ENCODE data around the gene TMEM130. TPM values are rescaled to one million over a fixed set of nuclear protein-coding genes. Genes with fewer than 3 reads are reported as not detected.

TMEM130 gene
- polyA plus RNA-seq, 1 donor from 2014 or later = 12.3 TPM

DNA sequence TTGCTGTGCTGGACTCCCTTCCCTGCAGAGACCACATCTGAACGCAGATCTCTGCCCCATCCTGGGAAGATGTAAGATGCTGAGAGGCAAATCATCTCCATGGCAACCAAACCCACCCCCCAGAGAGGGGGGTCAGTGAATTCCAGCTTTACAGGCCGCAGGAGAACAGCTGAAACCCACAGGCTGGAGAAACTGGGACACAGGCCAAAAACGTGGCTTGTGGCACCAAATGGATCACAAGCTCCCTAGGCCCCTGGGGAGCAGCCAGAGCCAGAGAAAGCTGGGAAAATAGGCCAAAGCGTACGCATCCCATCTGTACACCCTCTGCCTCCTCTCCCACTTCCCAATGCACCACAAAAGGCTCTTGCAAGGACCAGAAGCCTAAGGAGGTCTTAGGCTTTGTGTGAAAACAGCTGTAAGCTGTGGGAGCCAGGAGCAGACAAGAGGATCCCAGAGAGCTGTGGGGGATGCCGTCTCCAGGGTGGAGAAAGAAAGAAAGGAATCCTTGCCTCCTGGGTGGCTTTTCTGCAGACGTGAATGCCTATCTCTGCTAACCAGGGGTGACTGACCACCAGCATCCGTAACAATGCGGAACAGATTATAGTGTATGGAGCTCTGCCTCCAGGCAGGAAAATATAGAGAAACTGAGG lies 59.5 kb downstream of the TMEM130 start:
- Histone ChIP-seq H3F3A (ENCODE audit: insufficient read depth, low read length, poor library complexity, severe bottlenecking) (no peaks in the 10 kb centered on the region), H3K36me3 (ENCODE audit: insufficient read depth, low read length) (no peaks in the 10 kb centered on the region), H3K9me2 (ENCODE audit: insufficient read depth, low read length) (no peaks in the 10 kb centered on the region), H2AFZ (ENCODE audit: low read depth, low read length) (no peak overlapping the region), H3K4me2 (ENCODE audit: low read length) (no peak overlapping the region), H3K9me3 (ENCODE audit: low read length) (no peaks in the 10 kb centered on the region), H4K20me1 (ENCODE audit: insufficient read depth) (no peaks in the 10 kb centered on the region), H3K27ac (ENCODE audit: low read length) (peak overlapping the region; percentile 64), H3K27me3 (ENCODE audit: insufficient read depth, low read depth, low read length) (no peaks in the 10 kb centered on the region), H3K79me2 (replicated peaks; ENCODE audit: insufficient read depth, low read length) (no peaks in the 10 kb centered on the region), H3K4me3 (ENCODE audit: low read length) (no peak overlapping the region), H3K9ac (ENCODE audit: low read length) (no peak overlapping the region)
- TF ChIP-seq MXI1 (conservative IDR thresholded peaks at IDR 0.05; ENCODE audit: poor library complexity, severe bottlenecking) (no peak), SMC3 (conservative IDR thresholded peaks at IDR 0.05; ENCODE audit: poor library complexity) (no peak), RAD21 (conservative IDR thresholded peaks at IDR 0.05) (no peak), EZH2 (IDR thresholded peaks at IDR 0.05; ENCODE audit: borderline replicate concordance, insufficient read depth, low read length, poor library complexity, severe bottlenecking) (no peak), TAF1 (IDR thresholded peaks at IDR 0.05; ENCODE audit: low read depth) (no peak), POLR2AphosphoS5 (IDR thresholded peaks at IDR 0.05) (no peak), EP300 (conservative IDR thresholded peaks at IDR 0.05; ENCODE audit: poor library complexity, severe bottlenecking) (no peak)
- TF ChIP-seq, protein P1, sequence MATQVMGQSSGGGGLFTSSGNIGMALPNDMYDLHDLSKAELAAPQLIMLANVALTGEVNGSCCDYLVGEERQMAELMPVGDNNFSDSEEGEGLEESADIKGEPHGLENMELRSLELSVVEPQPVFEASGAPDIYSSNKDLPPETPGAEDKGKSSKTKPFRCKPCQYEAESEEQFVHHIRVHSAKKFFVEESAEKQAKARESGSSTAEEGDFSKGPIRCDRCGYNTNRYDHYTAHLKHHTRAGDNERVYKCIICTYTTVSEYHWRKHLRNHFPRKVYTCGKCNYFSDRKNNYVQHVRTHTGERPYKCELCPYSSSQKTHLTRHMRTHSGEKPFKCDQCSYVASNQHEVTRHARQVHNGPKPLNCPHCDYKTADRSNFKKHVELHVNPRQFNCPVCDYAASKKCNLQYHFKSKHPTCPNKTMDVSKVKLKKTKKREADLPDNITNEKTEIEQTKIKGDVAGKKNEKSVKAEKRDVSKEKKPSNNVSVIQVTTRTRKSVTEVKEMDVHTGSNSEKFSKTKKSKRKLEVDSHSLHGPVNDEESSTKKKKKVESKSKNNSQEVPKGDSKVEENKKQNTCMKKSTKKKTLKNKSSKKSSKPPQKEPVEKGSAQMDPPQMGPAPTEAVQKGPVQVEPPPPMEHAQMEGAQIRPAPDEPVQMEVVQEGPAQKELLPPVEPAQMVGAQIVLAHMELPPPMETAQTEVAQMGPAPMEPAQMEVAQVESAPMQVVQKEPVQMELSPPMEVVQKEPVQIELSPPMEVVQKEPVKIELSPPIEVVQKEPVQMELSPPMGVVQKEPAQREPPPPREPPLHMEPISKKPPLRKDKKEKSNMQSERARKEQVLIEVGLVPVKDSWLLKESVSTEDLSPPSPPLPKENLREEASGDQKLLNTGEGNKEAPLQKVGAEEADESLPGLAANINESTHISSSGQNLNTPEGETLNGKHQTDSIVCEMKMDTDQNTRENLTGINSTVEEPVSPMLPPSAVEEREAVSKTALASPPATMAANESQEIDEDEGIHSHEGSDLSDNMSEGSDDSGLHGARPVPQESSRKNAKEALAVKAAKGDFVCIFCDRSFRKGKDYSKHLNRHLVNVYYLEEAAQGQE (IDR thresholded peaks at IDR 0.05; ENCODE audit: borderline replicate concordance) = no peak
- TF ChIP-seq, protein P2, sequence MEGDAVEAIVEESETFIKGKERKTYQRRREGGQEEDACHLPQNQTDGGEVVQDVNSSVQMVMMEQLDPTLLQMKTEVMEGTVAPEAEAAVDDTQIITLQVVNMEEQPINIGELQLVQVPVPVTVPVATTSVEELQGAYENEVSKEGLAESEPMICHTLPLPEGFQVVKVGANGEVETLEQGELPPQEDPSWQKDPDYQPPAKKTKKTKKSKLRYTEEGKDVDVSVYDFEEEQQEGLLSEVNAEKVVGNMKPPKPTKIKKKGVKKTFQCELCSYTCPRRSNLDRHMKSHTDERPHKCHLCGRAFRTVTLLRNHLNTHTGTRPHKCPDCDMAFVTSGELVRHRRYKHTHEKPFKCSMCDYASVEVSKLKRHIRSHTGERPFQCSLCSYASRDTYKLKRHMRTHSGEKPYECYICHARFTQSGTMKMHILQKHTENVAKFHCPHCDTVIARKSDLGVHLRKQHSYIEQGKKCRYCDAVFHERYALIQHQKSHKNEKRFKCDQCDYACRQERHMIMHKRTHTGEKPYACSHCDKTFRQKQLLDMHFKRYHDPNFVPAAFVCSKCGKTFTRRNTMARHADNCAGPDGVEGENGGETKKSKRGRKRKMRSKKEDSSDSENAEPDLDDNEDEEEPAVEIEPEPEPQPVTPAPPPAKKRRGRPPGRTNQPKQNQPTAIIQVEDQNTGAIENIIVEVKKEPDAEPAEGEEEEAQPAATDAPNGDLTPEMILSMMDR (IDR thresholded peaks at IDR 0.05; ENCODE audit: poor library complexity, severe bottlenecking) = no peak

DNA sequence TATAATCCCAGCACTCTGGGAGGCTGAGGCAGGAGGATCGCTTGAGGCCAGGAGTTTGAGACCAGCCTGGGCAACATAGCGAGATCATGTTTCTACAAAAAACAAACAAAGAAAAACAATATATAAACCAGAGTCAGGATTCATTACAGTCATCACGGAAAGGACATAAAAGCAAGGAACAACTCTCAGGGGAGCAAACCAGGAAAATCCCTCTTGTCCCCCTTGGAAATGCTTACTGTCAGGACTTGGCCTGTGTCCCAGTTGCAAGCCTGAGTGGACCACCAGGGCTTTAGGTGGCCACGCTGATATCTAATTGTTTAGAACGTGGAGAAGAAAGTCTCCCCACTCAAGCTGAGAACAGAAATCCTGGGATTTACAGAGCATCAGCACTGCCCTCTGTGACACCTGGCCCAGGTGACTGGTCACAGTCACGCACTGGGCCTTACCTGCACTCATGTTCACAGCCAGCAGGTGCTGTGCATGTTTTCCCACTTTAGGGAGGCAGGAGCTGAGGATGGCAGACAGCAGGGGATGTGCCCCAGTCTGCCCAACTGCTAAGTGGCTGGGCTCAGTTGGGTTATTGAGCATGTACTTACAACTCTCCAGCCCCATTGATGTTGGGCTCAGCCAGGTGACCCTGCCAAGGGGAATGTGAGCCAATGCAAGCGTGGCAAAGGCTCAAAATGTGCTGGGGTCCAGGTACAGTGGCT lies 60.9 kb downstream of the TMEM130 start:
- Histone ChIP-seq H2AFZ (ENCODE audit: low read depth, low read length) (no peak overlapping the region), H3K4me3 (ENCODE audit: low read length) (no peak overlapping the region), H3K9ac (ENCODE audit: low read length) (no peak overlapping the region), H3K9me3 (ENCODE audit: low read length) (no peaks in the 10 kb centered on the region), H4K20me1 (ENCODE audit: insufficient read depth) (no peaks in the 10 kb centered on the region), H3K27me3 (ENCODE audit: insufficient read depth, low read depth, low read length) (no peaks in the 10 kb centered on the region), H3K9me2 (ENCODE audit: insufficient read depth, low read length) (no peaks in the 10 kb centered on the region), H3K36me3 (ENCODE audit: insufficient read depth, low read length) (no peaks in the 10 kb centered on the region), H3F3A (ENCODE audit: insufficient read depth, low read length, poor library complexity, severe bottlenecking) (no peaks in the 10 kb centered on the region), H3K27ac (ENCODE audit: low read length) (no peak overlapping the region), H3K79me2 (replicated peaks; ENCODE audit: insufficient read depth, low read length) (no peaks in the 10 kb centered on the region), H3K4me2 (ENCODE audit: low read length) (no peak overlapping the region)
- TF ChIP-seq MXI1 (conservative IDR thresholded peaks at IDR 0.05; ENCODE audit: poor library complexity, severe bottlenecking) = no peak
- no peak for TF ChIP-seq EZH2 (IDR thresholded peaks at IDR 0.05; ENCODE audit: borderline replicate concordance, insufficient read depth, low read length, poor library complexity, severe bottlenecking)
- TF ChIP-seq EP300 (conservative IDR thresholded peaks at IDR 0.05; ENCODE audit: poor library complexity, severe bottlenecking) = no peak
- TF ChIP-seq, protein P2 (IDR thresholded peaks at IDR 0.05; ENCODE audit: poor library complexity, severe bottlenecking) = no peak
- no peak for TF ChIP-seq SMC3 (conservative IDR thresholded peaks at IDR 0.05; ENCODE audit: poor library complexity)
- no peak for TF ChIP-seq RAD21 (conservative IDR thresholded peaks at IDR 0.05)
- TF ChIP-seq TAF1 (IDR thresholded peaks at IDR 0.05; ENCODE audit: low read depth) = no peak
- TF ChIP-seq, protein P1 (IDR thresholded peaks at IDR 0.05; ENCODE audit: borderline replicate concordance) = no peak
- no peak for TF ChIP-seq POLR2AphosphoS5 (IDR thresholded peaks at IDR 0.05)

All from neural cell (in vitro differentiated cells).